Measurements from ENCODE around the gene NOD2. TPM values are rescaled to one million over a fixed set of nuclear protein-coding genes. Genes with fewer than 3 reads are reported as not detected.

The NOD2 gene
- total and polyA plus RNA-seq, 4 donors, result 2.1 to 14.1 (median 5.9) TPM

DNA sequence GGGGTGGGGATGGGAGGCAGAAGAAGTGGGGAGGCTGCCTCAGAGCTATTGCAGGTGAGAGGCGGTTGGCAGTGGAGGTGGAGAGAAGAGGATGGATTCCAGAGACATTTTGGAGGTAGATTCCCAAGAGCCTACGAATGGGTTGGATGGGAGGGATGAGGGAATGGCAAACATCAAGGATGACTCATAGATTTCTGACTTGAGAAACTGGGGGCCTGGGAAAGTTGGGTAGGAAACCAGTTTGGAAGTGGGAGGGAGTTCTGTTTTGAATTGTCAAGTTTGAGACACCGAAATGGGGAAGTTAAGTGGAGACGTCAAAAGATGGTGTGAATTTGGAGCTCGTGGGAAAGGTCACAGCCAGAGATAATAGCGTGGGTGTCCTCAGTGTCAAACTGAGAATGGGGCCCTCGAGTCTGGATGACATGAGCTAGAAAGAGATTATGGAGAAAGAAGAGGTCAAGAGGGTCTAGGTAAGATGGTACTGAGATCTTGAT lies 42.3 kb downstream of the NOD2 start:
- Histone ChIP-seq H3K4me1 (ENCODE audit: control insufficient read depth in 5 of 5, insufficient read depth in 5 of 5, low read length in 5 of 5) (peaks cover 0 to 18% (median 2%) of the 10 kb centered on the region in 5 donors), H3K9me3 (ENCODE audit: control insufficient read depth in 4 of 4, insufficient read depth in 3 of 4, low read length in 3 of 4) (no peaks in the 10 kb centered on the region), H3K36me3 (ENCODE audit: control insufficient read depth in 4 of 4, insufficient read depth in 4 of 4, low read length in 4 of 4) (no peaks in the 10 kb centered on the region), H3K4me3 (no peak overlapping the region), H3K27ac (ENCODE audit: low read depth in 1 of 2, low read length in 1 of 2) (no peak overlapping the region), H3K9ac (ENCODE audit: insufficient read depth in 1 of 2, low read length in 2 of 2) (no peak overlapping the region), H3K27me3 (ENCODE audit: control insufficient read depth in 3 of 3, insufficient read depth in 3 of 3, low read length in 2 of 3) (no peaks in the 10 kb centered on the region)
- ATAC-seq (ENCODE audit: insufficient read depth, low FRiP score) (no peak), DNase-seq (no peak)
- WGBS, 2 donors, result 53 to 66% methylated on average over 7 of the region's 7 CpGs
- TF ChIP-seq CTCF (IDR thresholded peaks at IDR 0.05; ENCODE audit: control extremely low read depth, extremely low read depth), result no peak

GRCh38 chr16:50736448-50736847 lies 43.0 kb downstream of the NOD2 start:
- DNase-seq (no peak), ATAC-seq (ENCODE audit: insufficient read depth, low FRiP score) (no peak)
- H3K36me3 ChIP-seq (ENCODE audit: control insufficient read depth in 4 of 4, insufficient read depth in 4 of 4, low read length in 4 of 4), result no peaks in the 10 kb centered on the region
- no peak overlapping the region for H3K4me3 ChIP-seq
- H3K9me3 ChIP-seq (ENCODE audit: control insufficient read depth in 4 of 4, insufficient read depth in 3 of 4, low read length in 3 of 4), result no peaks in the 10 kb centered on the region
- WGBS, 2 donors, result 77 to 86% methylated on average over 9 of the region's 9 CpGs
- H3K4me1 ChIP-seq (ENCODE audit: control insufficient read depth in 5 of 5, insufficient read depth in 5 of 5, low read length in 5 of 5), result peaks cover 0 to 24% (median 2%) of the 10 kb centered on the region in 5 donors
- TF ChIP-seq CTCF (IDR thresholded peaks at IDR 0.05; ENCODE audit: control extremely low read depth, extremely low read depth), result no peak
- H3K27ac ChIP-seq (ENCODE audit: low read depth in 1 of 2, low read length in 1 of 2), result no peak overlapping the region
- H3K27me3 ChIP-seq (ENCODE audit: control insufficient read depth in 3 of 3, insufficient read depth in 3 of 3, low read length in 2 of 3), result no peaks in the 10 kb centered on the region
- H3K9ac ChIP-seq (ENCODE audit: insufficient read depth in 1 of 2, low read length in 2 of 2), result no peak overlapping the region

GRCh38 chr16:50737420-50737959 lies 44.1 kb downstream of the NOD2 start:
- H3K27ac ChIP-seq (ENCODE audit: low read depth in 1 of 2, low read length in 1 of 2), result no peak overlapping the region
- H3K27me3 ChIP-seq (ENCODE audit: control insufficient read depth in 3 of 3, insufficient read depth in 3 of 3, low read length in 2 of 3), result no peaks in the 10 kb centered on the region
- WGBS, 2 donors, result 94 to 100% methylated on average over 1 of the region's 1 CpG
- no peak for TF ChIP-seq CTCF (IDR thresholded peaks at IDR 0.05; ENCODE audit: control extremely low read depth, extremely low read depth)
- DNase-seq (no peak), ATAC-seq (ENCODE audit: insufficient read depth, low FRiP score) (no peak)
- H3K36me3 ChIP-seq (ENCODE audit: control insufficient read depth in 4 of 4, insufficient read depth in 4 of 4, low read length in 4 of 4), result no peaks in the 10 kb centered on the region
- H3K9ac ChIP-seq (ENCODE audit: insufficient read depth in 1 of 2, low read length in 2 of 2), result no peak overlapping the region
- peaks cover 0 to 16% (median 2%) of the 10 kb centered on the region in 5 donors for H3K4me1 ChIP-seq (ENCODE audit: control insufficient read depth in 5 of 5, insufficient read depth in 5 of 5, low read length in 5 of 5)
- H3K4me3 ChIP-seq, result no peak overlapping the region
- no peaks in the 10 kb centered on the region for H3K9me3 ChIP-seq (ENCODE audit: control insufficient read depth in 4 of 4, insufficient read depth in 3 of 4, low read length in 3 of 4)

DNA sequence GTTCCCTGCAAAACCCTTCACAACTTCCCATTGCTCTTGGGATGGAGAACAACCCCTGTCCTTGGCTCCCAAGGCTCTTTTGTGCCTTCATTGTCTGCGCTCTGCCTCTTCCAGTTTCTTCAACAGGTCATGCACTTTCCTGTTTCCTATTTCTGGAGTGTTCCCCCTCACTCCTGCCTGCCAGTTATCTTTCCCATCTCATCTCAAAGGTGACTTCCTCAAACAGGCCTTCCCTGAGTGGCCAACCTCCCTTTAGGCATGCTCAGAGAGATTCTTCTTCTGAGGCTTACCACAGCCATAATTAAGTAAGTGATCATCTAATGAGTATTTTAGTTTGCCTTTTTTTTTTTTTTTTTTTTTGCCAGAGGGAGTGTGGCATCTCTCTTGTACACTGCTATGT lies 45.6 kb downstream of the NOD2 start:
- Histone ChIP-seq H3K4me1 (ENCODE audit: control insufficient read depth in 5 of 5, insufficient read depth in 5 of 5, low read length in 5 of 5) (peaks cover 2 to 14% (median 4%) of the 10 kb centered on the region in 5 donors), H3K27ac (ENCODE audit: low read depth in 1 of 2, low read length in 1 of 2) (no peak overlapping the region), H3K9me3 (ENCODE audit: control insufficient read depth in 4 of 4, insufficient read depth in 3 of 4, low read length in 3 of 4) (no peaks in the 10 kb centered on the region), H3K27me3 (ENCODE audit: control insufficient read depth in 3 of 3, insufficient read depth in 3 of 3, low read length in 2 of 3) (no peaks in the 10 kb centered on the region), H3K9ac (ENCODE audit: insufficient read depth in 1 of 2, low read length in 2 of 2) (no peak overlapping the region), H3K36me3 (ENCODE audit: control insufficient read depth in 4 of 4, insufficient read depth in 4 of 4, low read length in 4 of 4) (no peaks in the 10 kb centered on the region), H3K4me3 (no peak overlapping the region)
- 92 to 94% methylated on average over 1 of the region's 1 CpG for WGBS, 2 donors
- DNase-seq (no peak), ATAC-seq (ENCODE audit: insufficient read depth, low FRiP score) (no peak)
- no peak for TF ChIP-seq CTCF (IDR thresholded peaks at IDR 0.05; ENCODE audit: control extremely low read depth, extremely low read depth)
